ENCODE data around the gene CPS1.

- TF ChIP-seq SUZ12 (IDR thresholded peaks at IDR 0.05; ENCODE audit: extremely low read depth, insufficient read depth, insufficient read length): no peak
- TF ChIP-seq ZNF274 (IDR thresholded peaks at IDR 0.05; ENCODE audit: low read depth, low read length): no peak
Measured at GRCh38 chr2:210548031-210548430, 8.4 kb upstream of the CPS1 start.
